ENCODE results near the gene CTIF. TPM values are rescaled to one million over a fixed set of nuclear protein-coding genes. Genes with fewer than 3 reads are reported as not detected.
"Not testable (repeated sequence)": the region's sequence is repeated elsewhere in the genome, so short reads cannot be mapped to it uniquely, and the experiment has no call there.

CTIF gene
- total RNA-seq, 1 donor from 2014 or later = 15.0 TPM

GRCh38 chr18:48869591-48869990, 330.8 kb downstream of the CTIF start:
- no peak for FAIRE-seq
- no peak for TF ChIP-seq CTCF (IDR thresholded peaks at IDR 0.05; ENCODE audit: insufficient read depth, low read length, severe bottlenecking)
- no peaks in the 10 kb centered on the region for H3K27me3 ChIP-seq (ENCODE audit: control insufficient read depth, insufficient read depth, low read length)
- H3K36me3 ChIP-seq (ENCODE audit: control insufficient read depth, insufficient read depth, low read length) = no peaks in the 10 kb centered on the region
- no peak for DNase-seq (ENCODE audit: low read depth)
- H3K4me3 ChIP-seq (ENCODE audit: low read depth, low read length) = no peak overlapping the region

- H3K36me3 ChIP-seq (ENCODE audit: control insufficient read depth, insufficient read depth, low read length); H3K27me3 ChIP-seq (ENCODE audit: control insufficient read depth, insufficient read depth, low read length); FAIRE-seq; H3K4me3 ChIP-seq (ENCODE audit: low read depth, low read length); DNase-seq (ENCODE audit: low read depth): not testable (repeated sequence)
Measured at GRCh38 chr18:48870926-48871325, 332.1 kb downstream of the CTIF start.

- no peak overlapping the region for H3K4me3 ChIP-seq (ENCODE audit: low read depth, low read length)
- H3K27me3 ChIP-seq (ENCODE audit: control insufficient read depth, insufficient read depth, low read length) = no peaks in the 10 kb centered on the region
- DNase-seq (ENCODE audit: low read depth) = no peak
- no peak for FAIRE-seq
- no peak for TF ChIP-seq CTCF (IDR thresholded peaks at IDR 0.05; ENCODE audit: insufficient read depth, low read length, severe bottlenecking)
- H3K36me3 ChIP-seq (ENCODE audit: control insufficient read depth, insufficient read depth, low read length) = no peaks in the 10 kb centered on the region
Measured at GRCh38 chr18:48871391-48872166, 332.7 kb downstream of the CTIF start.

GRCh38 chr18:48872234-48873145, 333.7 kb downstream of the CTIF start:
- FAIRE-seq (no peak), DNase-seq (ENCODE audit: low read depth) (peak; percentile 77)
- H3K4me3 ChIP-seq (ENCODE audit: low read depth, low read length) = no peak overlapping the region
- no peaks in the 10 kb centered on the region for H3K36me3 ChIP-seq (ENCODE audit: control insufficient read depth, insufficient read depth, low read length)
- H3K27me3 ChIP-seq (ENCODE audit: control insufficient read depth, insufficient read depth, low read length) = no peaks in the 10 kb centered on the region
- no peak for TF ChIP-seq CTCF (IDR thresholded peaks at IDR 0.05; ENCODE audit: insufficient read depth, low read length, severe bottlenecking)

GRCh38 chr18:48874233-48874632, 335.4 kb downstream of the CTIF start:
- FAIRE-seq = no peak
- TF ChIP-seq CTCF (IDR thresholded peaks at IDR 0.05; ENCODE audit: insufficient read depth, low read length, severe bottlenecking) = no peak
- no peak for DNase-seq (ENCODE audit: low read depth)
- no peaks in the 10 kb centered on the region for H3K27me3 ChIP-seq (ENCODE audit: control insufficient read depth, insufficient read depth, low read length)
- H3K4me3 ChIP-seq (ENCODE audit: low read depth, low read length) = no peak overlapping the region
- H3K36me3 ChIP-seq (ENCODE audit: control insufficient read depth, insufficient read depth, low read length) = no peaks in the 10 kb centered on the region

- H3K27me3 ChIP-seq (ENCODE audit: control insufficient read depth, insufficient read depth, low read length) = no peaks in the 10 kb centered on the region
- TF ChIP-seq CTCF (IDR thresholded peaks at IDR 0.05; ENCODE audit: insufficient read depth, low read length, severe bottlenecking) = no peak
- H3K36me3 ChIP-seq (ENCODE audit: control insufficient read depth, insufficient read depth, low read length) = no peaks in the 10 kb centered on the region
- DNase-seq (ENCODE audit: low read depth) (no peak), FAIRE-seq (peak; percentile 52)
- no peak overlapping the region for H3K4me3 ChIP-seq (ENCODE audit: low read depth, low read length)
Measured at GRCh38 chr18:48874701-48875162, 335.9 kb downstream of the CTIF start.
